Smooth muscle cell (in vitro differentiated cells): ENCODE measurements around the gene RPGRIP1. TPM values are rescaled to one million over a fixed set of nuclear protein-coding genes. Genes with fewer than 3 reads are reported as not detected.

ENCODE experiments used
- DNase-seq: peaks from one replicate; lab custom pipeline; 2025; ENCODE audit not compliant: unreplicated experiment; lab: John Stamatoyannopoulos, UW
- H2AFZ ChIP-seq: fragments of 200-600 bp; sonication (generic); 2 replicates; pipeline ENCODE4 v1.6.0; 2016; ENCODE audit warnings: antibody characterized with exemption, low read depth, mild to moderate bottlenecking
- H3F3A ChIP-seq: fragments of 200-600 bp; sonication (generic); 2 replicates; pipeline ENCODE4 v1.6.0; 2017; ENCODE audit warnings: antibody characterized with exemption, low read depth
- H3K27ac ChIP-seq: fragments of 200-600 bp; sonication (generic); 2 replicates; pipeline ENCODE4 v1.5.1; 2016; ENCODE audit warnings: low read depth, mild to moderate bottlenecking
- H3K27me3 ChIP-seq: fragments of 200-600 bp; sonication (generic); 2 replicates; pipeline ENCODE4 v1.6.1; 2016; ENCODE audit warnings: low read depth, mild to moderate bottlenecking
- H3K36me3 ChIP-seq: fragments of 200-600 bp; sonication (generic); 2 replicates; pipeline ENCODE4 v1.5.1; 2016; ENCODE audit warnings: low read depth
- H3K4me1 ChIP-seq: fragments of 200-600 bp; sonication (generic); 2 replicates; pipeline ENCODE4 v1.5.1; 2016; ENCODE audit warnings: low read depth
- H3K4me2 ChIP-seq: fragments of 200-600 bp; sonication (generic); 2 replicates; pipeline ENCODE4 v1.6.0; 2016; ENCODE audit warnings: mild to moderate bottlenecking
- H3K4me3 ChIP-seq: fragments of 200-600 bp; sonication (generic); 2 replicates; pipeline ENCODE4 v1.5.1; 2016; ENCODE audit warnings: mild to moderate bottlenecking
- H3K79me2 ChIP-seq: fragments of 200-600 bp; sonication (generic); 2 replicates; pipeline ENCODE4 v1.6.0; 2016; ENCODE audit warnings: low read depth, mild to moderate bottlenecking
- H3K9ac ChIP-seq: fragments of 200-600 bp; sonication (generic); 2 replicates; pipeline ENCODE4 v1.6.0; 2016; ENCODE audit warnings: low read depth
- H3K9me3 ChIP-seq: fragments of 200-600 bp; sonication (generic); replicated peaks from 2 replicates; pipeline ENCODE4 v1.5.1; 2016; ENCODE audit warnings: low read depth
- H4K20me1 ChIP-seq: fragments of 200-600 bp; sonication (generic); 2 replicates; pipeline ENCODE4 v1.6.0; 2016; ENCODE audit warnings: low read depth
- CTCF ChIP-seq: fragments of 200-600 bp; sonication (generic); IDR thresholded peaks from 2 replicates; pipeline ENCODE4 v1.5.1; 2017; ENCODE audit warnings: borderline replicate concordance, mild to moderate bottlenecking, antibody characterized with exemption; ENCODE audit not compliant: insufficient read depth, poor library complexity, severe bottlenecking
- WGBS: methylation state at CpG from one replicate; pipeline ENCODE4 v1.1.7; 2016; ENCODE audit warnings: low lambda C conversion rate; 5-methylcytosine and 5-hydroxymethylcytosine counted together
- polyA plus RNA-seq: library from polyadenylated mRNA; unstranded; fragments of >200 nt; fragmentation: Nextera tagmentation; extraction: Ambion mirVana; gene quantifications from 2 replicates; pipeline ENCODE4 v1.2.1, GENCODE V29; 2016
- total RNA-seq: library from RNA; depleted of rRNA; stranded (reverse); fragments of >200 nt; gene quantifications from 2 replicates; pipeline ENCODE4 v1.2.3, GENCODE V29; 2014

Gene RPGRIP1
- total and polyA plus RNA-seq, 2 experiments from 2014 or later, result not detected

DNA sequence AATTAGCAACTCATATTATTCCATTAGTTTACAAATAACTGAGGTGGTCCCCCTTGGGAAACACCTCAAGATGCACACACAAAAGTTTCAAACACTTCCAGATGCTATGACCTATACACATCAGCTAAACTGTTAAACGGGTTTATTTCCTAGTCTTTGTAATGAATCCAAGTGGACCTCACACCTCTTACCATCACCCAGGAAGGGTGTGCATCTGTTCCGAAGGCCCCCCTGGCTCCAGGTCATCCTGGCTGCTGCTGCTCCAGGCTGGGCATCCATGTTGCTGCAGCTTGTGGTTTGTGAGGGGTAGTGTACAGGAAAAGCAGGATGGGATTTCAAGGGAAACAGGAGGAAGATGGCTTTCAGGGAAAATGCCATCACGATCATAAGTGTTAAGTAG, 17.5 kb upstream of the RPGRIP1 start:
- Histone ChIP-seq H3K36me3 (peaks cover 13% of the 10 kb centered on the region), H3K4me3 (no peak overlapping the region), H3F3A (peaks cover 54% of the 10 kb centered on the region), H2AFZ (no peak overlapping the region), H3K9me3 (no peaks in the 10 kb centered on the region), H3K27me3 (no peaks in the 10 kb centered on the region), H3K9ac (no peak overlapping the region), H3K4me1 (peaks cover 82% of the 10 kb centered on the region), H3K4me2 (peak overlapping the region; percentile 100), H3K27ac (peak overlapping the region; percentile 89), H3K79me2 (peaks cover 100% of the 10 kb centered on the region), H4K20me1 (peaks cover 100% of the 10 kb centered on the region)
- 89% methylated on average over 3 of the region's 3 CpGs for WGBS
- TF ChIP-seq CTCF, result no peak
- no peak for DNase-seq

GRCh38 chr14:21263284-21264024, 16.4 kb upstream of the RPGRIP1 start:
- no peak for TF ChIP-seq CTCF
- 63% methylated on average over 5 of the region's 5 CpGs for WGBS
- Histone ChIP-seq H3F3A (peaks cover 56% of the 10 kb centered on the region), H3K4me1 (peaks cover 79% of the 10 kb centered on the region), H3K27me3 (no peaks in the 10 kb centered on the region), H3K27ac (peak overlapping the region; percentile 89), H3K9ac (peak overlapping the region; percentile 30), H3K79me2 (peaks cover 100% of the 10 kb centered on the region), H4K20me1 (peaks cover 100% of the 10 kb centered on the region), H3K4me3 (peak overlapping the region; percentile 16), H3K36me3 (peaks cover 13% of the 10 kb centered on the region), H2AFZ (no peak overlapping the region), H3K4me2 (peak overlapping the region; percentile 100), H3K9me3 (no peaks in the 10 kb centered on the region)
- no peak for DNase-seq

DNA sequence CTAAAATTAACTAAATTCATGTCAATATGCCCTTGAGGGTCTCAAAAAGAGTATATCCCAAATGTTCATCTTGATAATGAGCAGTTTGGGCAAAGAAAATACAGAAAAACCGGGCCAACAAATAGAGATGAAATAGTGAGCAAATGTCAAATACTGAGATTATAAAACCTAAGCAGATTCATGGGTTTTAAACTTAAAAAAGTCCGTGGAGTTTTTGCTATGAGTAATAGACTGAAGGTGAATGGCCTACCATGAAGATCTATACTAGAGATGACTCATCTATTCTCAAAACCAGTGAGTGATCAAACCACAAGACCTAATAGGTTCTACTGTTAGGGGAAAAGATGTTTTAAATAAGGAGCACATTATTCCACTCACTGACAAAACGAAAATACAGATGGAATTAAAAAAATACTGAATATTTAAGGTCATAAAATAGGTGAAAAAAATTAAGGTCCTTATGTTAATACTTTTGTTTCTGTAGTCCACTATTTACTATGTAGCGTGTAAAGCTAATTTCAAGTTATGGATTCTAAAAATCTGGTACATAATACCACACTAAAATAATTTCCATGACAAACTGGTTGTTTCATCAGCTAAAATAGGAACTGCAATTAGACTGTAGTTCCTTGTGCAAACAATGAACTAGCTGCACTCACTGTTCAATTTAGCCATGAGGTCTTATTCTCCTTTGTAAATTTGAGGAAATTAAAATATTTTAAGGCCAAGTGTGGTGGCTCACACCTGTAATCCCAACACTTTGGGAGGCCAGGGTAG, 15.7 kb upstream of the RPGRIP1 start:
- H3F3A ChIP-seq, result peaks cover 50% of the 10 kb centered on the region
- no peak for TF ChIP-seq CTCF
- H3K79me2 ChIP-seq, result peaks cover 100% of the 10 kb centered on the region
- H3K27ac ChIP-seq, result peak overlapping the region; percentile 89
- H3K9me3 ChIP-seq, result no peaks in the 10 kb centered on the region
- DNase-seq, result no peak
- peaks cover 13% of the 10 kb centered on the region for H3K36me3 ChIP-seq
- no peaks in the 10 kb centered on the region for H3K27me3 ChIP-seq
- H3K4me2 ChIP-seq, result peak overlapping the region; percentile 100
- peaks cover 100% of the 10 kb centered on the region for H4K20me1 ChIP-seq
- H3K4me1 ChIP-seq, result peaks cover 72% of the 10 kb centered on the region
- no peak overlapping the region for H2AFZ ChIP-seq
- H3K4me3 ChIP-seq, result peak overlapping the region; percentile 5
- 56% methylated on average over 4 of the region's 4 CpGs for WGBS
- H3K9ac ChIP-seq, result peak overlapping the region; percentile 30
